Natural killer cell (primary cell): ENCODE measurements around the gene CIB1. TPM values are rescaled to one million over a fixed set of nuclear protein-coding genes. Genes with fewer than 3 reads are reported as not detected.

ENCODE experiments used
- ATAC-seq, 3 donors: fragments of 150-1000 bp in 2 of 3; fragments of 200-7000 bp in 1 of 3; cut with Tn5 transposase; 1 replicate in 1 of 3; 2 replicates in 2 of 3; pipeline ENCODE4 v1.10.0; 2021; ENCODE audit warnings: mild to moderate bottlenecking in 2 of 3, moderate library complexity in 2 of 3
- DNase-seq, 2 donors: peaks; one replicate each; pipeline versions ENCODE4 v3.0.0 to v3.0.0-alpha.2; 2013 to 2021; ENCODE audit warnings: mixed read lengths in 1 of 2
- H3K27ac ChIP-seq: one replicate; pipeline ENCODE4 v1.5.1; 2013; ENCODE audit warnings: mild to moderate bottlenecking, low read length
- H3K27me3 ChIP-seq: one replicate; pipeline ENCODE4 v1.6.1; 2013; ENCODE audit warnings: low read length; ENCODE audit not compliant: control insufficient read depth, insufficient read depth
- H3K36me3 ChIP-seq: one replicate; pipeline ENCODE4 v1.6.1; 2013; ENCODE audit warnings: low read length; ENCODE audit not compliant: control insufficient read depth, insufficient read depth
- H3K4me1 ChIP-seq: one replicate; pipeline ENCODE4 v1.6.1; 2013; ENCODE audit warnings: low read length; ENCODE audit not compliant: control insufficient read depth, insufficient read depth
- H3K4me3 ChIP-seq: one replicate; pipeline ENCODE4 v1.5.1; 2013; ENCODE audit warnings: low read length
- H3K9me3 ChIP-seq: one replicate; pipeline ENCODE4 v1.6.1; 2013; ENCODE audit warnings: low read length; ENCODE audit not compliant: control insufficient read depth, insufficient read depth
- H3K27ac Mint-ChIP-seq, 2 donors: one replicate each; pipeline ENCODE4 v1.8.0; 2022; ENCODE audit warnings: mild to moderate bottlenecking in 2 of 2, mixed read lengths in 2 of 2, moderate library complexity in 1 of 2
- H3K27me3 Mint-ChIP-seq, 2 donors: one replicate each; pipeline ENCODE4 v1.8.0; 2022; ENCODE audit warnings: low read depth in 2 of 2, mixed read lengths in 2 of 2
- H3K36me3 Mint-ChIP-seq: one replicate; pipeline ENCODE4 v1.8.0; 2022; ENCODE audit warnings: mixed read lengths
- H3K4me1 Mint-ChIP-seq, 2 donors: one replicate each; pipeline ENCODE4 v1.8.0; 2022; ENCODE audit warnings: mixed read lengths in 2 of 2
- H3K4me3 Mint-ChIP-seq: one replicate; pipeline ENCODE4 v1.8.0; 2022; ENCODE audit warnings: mild to moderate bottlenecking, moderate library complexity, mixed read lengths
- H3K9me3 Mint-ChIP-seq, 2 donors: one replicate each; pipeline ENCODE4 v1.8.0; 2022; ENCODE audit warnings: mixed read lengths in 2 of 2
- CTCF ChIP-seq: fragments of 200-600 bp; IDR thresholded peaks from one replicate; pipeline ENCODE4 v1.8.0; 2022; ENCODE audit warnings: antibody characterized with exemption
- WGBS: methylation state at CpG from one replicate; pipeline ENCODE4 v1.1.7; 2013; ENCODE audit warnings: missing lambda C conversion rate; ENCODE audit not compliant: insufficient coverage; 5-methylcytosine and 5-hydroxymethylcytosine counted together
- intact Hi-C: fragments of 100-400 bp; cut with micrococcal nuclease; formaldehyde crosslinking; loops from one replicate; pipeline ENCODE4 v1.14.2; 2022
- total RNA-seq, 4 donors: library from RNA; stranded (reverse); fragments of 120-200 nt in 1 of 4; gene quantifications; one replicate each; pipeline versions ENCODE4 v1.2.3 to v1.2.4, GENCODE V29; 2013 to 2022

The CIB1 gene
- total RNA-seq, 3 donors from 2014 or later (not counting 1 experiment from before 2014, with no cell fraction given): 136 to 209 (median 154) TPM

GRCh38 chr15:90228960-90229359 is 4.8 kb downstream of the CIB1 start:
- Histone ChIP-seq H3K36me3 (peaks cover 49% of the 10 kb centered on the region), H3K4me3 (no peak overlapping the region), H3K4me1 (peaks cover 37% of the 10 kb centered on the region), H3K27me3 (no peaks in the 10 kb centered on the region), H3K27ac (no peak overlapping the region), H3K9me3 (no peaks in the 10 kb centered on the region)
- Mint-ChIP-seq H3K36me3 (no peaks in the 10 kb centered on the region), H3K9me3 (no peaks in the 10 kb centered on the region), H3K27ac (peak overlapping the region; percentile 99), H3K27me3 (no peaks in the 10 kb centered on the region), H3K4me1 (peaks cover 34 to 43% of the 10 kb centered on the region in 2 donors), H3K4me3 (no peak overlapping the region)
- intact Hi-C loops: no loop called here
- WGBS: 96% methylated on average over 15 of the region's 15 CpGs
- DNase-seq: no peak
- no peak for ATAC-seq
- no peak for TF ChIP-seq CTCF

GRCh38 chr15:90227816-90228772 is 5.6 kb downstream of the CIB1 start:
- Histone ChIP-seq H3K27ac (no peak overlapping the region), H3K27me3 (no peaks in the 10 kb centered on the region), H3K9me3 (no peaks in the 10 kb centered on the region), H3K4me3 (no peak overlapping the region), H3K36me3 (peaks cover 57% of the 10 kb centered on the region), H3K4me1 (peaks cover 35% of the 10 kb centered on the region)
- ATAC-seq (no peak), DNase-seq (no peak)
- intact Hi-C loops: no loop called here
- 95% methylated on average over 38 of the region's 38 CpGs for WGBS
- Mint-ChIP-seq H3K27me3 (no peaks in the 10 kb centered on the region), H3K4me1 (peaks cover 33 to 42% of the 10 kb centered on the region in 2 donors), H3K27ac (peak overlapping the region in 1 of 2 donors; percentile 99), H3K36me3 (no peaks in the 10 kb centered on the region), H3K4me3 (no peak overlapping the region), H3K9me3 (no peaks in the 10 kb centered on the region)
- no peak for TF ChIP-seq CTCF

- no peak for TF ChIP-seq CTCF
- H3K36me3 ChIP-seq: peaks cover 62% of the 10 kb centered on the region
- intact Hi-C loops: no loop called here
- H3K27me3 ChIP-seq: no peaks in the 10 kb centered on the region
- no peak overlapping the region for H3K4me3 Mint-ChIP-seq
- DNase-seq: no peak
- peaks cover 26 to 34% of the 10 kb centered on the region in 2 donors for H3K4me1 Mint-ChIP-seq
- no peak overlapping the region for H3K4me3 ChIP-seq
- ATAC-seq: no peak
- H3K27ac ChIP-seq: no peak overlapping the region
- no peaks in the 10 kb centered on the region for H3K9me3 ChIP-seq
- H3K27me3 Mint-ChIP-seq: no peaks in the 10 kb centered on the region
- WGBS: 99% methylated on average over 7 of the region's 7 CpGs
- H3K27ac Mint-ChIP-seq: no peak overlapping the region
- H3K4me1 ChIP-seq: peaks cover 28% of the 10 kb centered on the region
- no peaks in the 10 kb centered on the region for H3K9me3 Mint-ChIP-seq
- no peaks in the 10 kb centered on the region for H3K36me3 Mint-ChIP-seq
Measured at GRCh38 chr15:90227336-90227735, 6.4 kb downstream of the CIB1 start.
